Adrenal gland (tissue), 5 donors: ENCODE data around the gene URI1.

Source experiments
- POLR2A ChIP-seq, 2 donors: fragments of 450-650 bp; IDR thresholded peaks; one replicate each; pipeline ENCODE4 v1.6.1; 2017; ENCODE audit warnings: antibody characterized with exemption in 2 of 2, mild to moderate bottlenecking in 2 of 2, moderate library complexity in 1 of 2
- TF ChIP-seq, protein P1 (sequence below), 6 experiments: fragments of 450-650 bp in 4 of 6; fragments of 200-600 bp in 2 of 6; sonication (generic) in 1 of 6; IDR thresholded peaks; 1 replicate in 5 of 6; 2 replicates in 1 of 6; pipeline versions ENCODE4 v1.5.1 to v1.8.0; 2016 to 2021; ENCODE audit warnings: antibody characterized with exemption in 6 of 6, mild to moderate bottlenecking in 2 of 6, moderate library complexity in 1 of 6
- donor health status: DM: no; HTN: no; CAD: no.

DNA sequence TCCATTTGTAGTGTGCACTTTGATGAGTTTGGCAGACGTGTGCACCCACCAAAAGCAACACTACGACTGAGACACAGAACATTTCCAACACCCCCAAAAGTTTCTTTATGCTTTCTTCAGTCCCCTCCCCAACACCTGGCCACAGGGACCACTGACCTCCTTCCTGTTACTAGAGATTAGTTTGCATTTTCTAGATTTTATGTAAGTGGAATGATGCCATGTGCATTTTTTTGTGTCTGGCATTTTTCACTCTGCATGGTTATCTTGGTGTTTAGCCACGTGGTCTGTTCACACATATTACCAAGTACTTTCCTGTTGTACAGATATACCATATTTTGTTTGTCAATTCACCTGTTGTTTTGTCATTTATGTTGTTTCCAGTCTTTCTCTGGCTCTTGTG is 44.6 kb upstream of the URI1 start:
- TF ChIP-seq POLR2A (IDR thresholded peaks at IDR 0.05): no peak
- TF ChIP-seq, protein P1, sequence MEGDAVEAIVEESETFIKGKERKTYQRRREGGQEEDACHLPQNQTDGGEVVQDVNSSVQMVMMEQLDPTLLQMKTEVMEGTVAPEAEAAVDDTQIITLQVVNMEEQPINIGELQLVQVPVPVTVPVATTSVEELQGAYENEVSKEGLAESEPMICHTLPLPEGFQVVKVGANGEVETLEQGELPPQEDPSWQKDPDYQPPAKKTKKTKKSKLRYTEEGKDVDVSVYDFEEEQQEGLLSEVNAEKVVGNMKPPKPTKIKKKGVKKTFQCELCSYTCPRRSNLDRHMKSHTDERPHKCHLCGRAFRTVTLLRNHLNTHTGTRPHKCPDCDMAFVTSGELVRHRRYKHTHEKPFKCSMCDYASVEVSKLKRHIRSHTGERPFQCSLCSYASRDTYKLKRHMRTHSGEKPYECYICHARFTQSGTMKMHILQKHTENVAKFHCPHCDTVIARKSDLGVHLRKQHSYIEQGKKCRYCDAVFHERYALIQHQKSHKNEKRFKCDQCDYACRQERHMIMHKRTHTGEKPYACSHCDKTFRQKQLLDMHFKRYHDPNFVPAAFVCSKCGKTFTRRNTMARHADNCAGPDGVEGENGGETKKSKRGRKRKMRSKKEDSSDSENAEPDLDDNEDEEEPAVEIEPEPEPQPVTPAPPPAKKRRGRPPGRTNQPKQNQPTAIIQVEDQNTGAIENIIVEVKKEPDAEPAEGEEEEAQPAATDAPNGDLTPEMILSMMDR (IDR thresholded peaks at IDR 0.05): no peak
